PC-3 (cell line): ENCODE results near the gene PRKACA. TPM values are rescaled to one million over a fixed set of nuclear protein-coding genes. Genes with fewer than 3 reads are reported as not detected.

Experiments
- ATAC-seq: fragments of 200-7000 bp; cut with Tn5 transposase; 2 replicates; pipeline ENCODE4 v1.9.1; 2020; ENCODE audit warnings: mild to moderate bottlenecking, moderate library complexity
- BruUV-seq: library from RNA; stranded (reverse); fragments of 400-500 nt; replicated peaks from 2 replicates; lab custom pipeline; 2021; lab: Mats Ljungman, UMichigan
- CTCF ChIA-PET: fragments of 300-600 bp; sonication (Branson Sonifier 250); formaldehyde crosslinking; loops from one replicate; lab custom pipeline; 2022; ENCODE audit warnings: antibody characterized with exemption; lab: Charles Lee
- POLR2A ChIA-PET: fragments of 300-600 bp; sonication (Branson Sonifier 250); formaldehyde crosslinking; loops from one replicate; lab custom pipeline; 2022; ENCODE audit warnings: antibody characterized with exemption; ENCODE audit not compliant: unreplicated experiment; lab: Charles Lee
- DNase-seq: peaks from one replicate; pipeline ENCODE4 v3.0.0-alpha.2; 2015
- H2AFZ ChIP-seq: fragments of 300-600 bp; sonication (generic); 2 replicates; pipeline ENCODE4 v1.6.0; 2016; ENCODE audit warnings: antibody characterized with exemption, low read length
- H3F3A ChIP-seq: fragments of 300-600 bp; sonication (generic); one replicate; pipeline ENCODE4 v1.6.0; 2017; ENCODE audit warnings: antibody characterized with exemption, low read length, control low read depth, mild to moderate bottlenecking; ENCODE audit not compliant: unreplicated experiment
- H3K27ac ChIP-seq: fragments of 300-600 bp; sonication (generic); 2 replicates; pipeline ENCODE4 v1.5.1; 2016; ENCODE audit warnings: mild to moderate bottlenecking, low read length
- H3K27me3 ChIP-seq: fragments of 300-600 bp; sonication (generic); 2 replicates; pipeline ENCODE4 v1.6.1; 2016; ENCODE audit warnings: low read length, mixed read lengths
- H3K36me3 ChIP-seq: fragments of 300-600 bp; sonication (generic); 2 replicates; pipeline ENCODE4 v1.6.1; 2016; ENCODE audit warnings: low read depth, mixed run types, low read length, mixed read lengths
- H3K4me1 ChIP-seq: fragments of 300-600 bp; sonication (generic); 2 replicates; pipeline ENCODE4 v1.5.1; 2016; ENCODE audit warnings: low read length; ENCODE audit not compliant: insufficient read depth
- H3K4me2 ChIP-seq: fragments of 300-600 bp; sonication (generic); 2 replicates; pipeline ENCODE4 v1.6.0; 2016; ENCODE audit warnings: low read length
- H3K4me3 ChIP-seq: fragments of 300-600 bp; sonication (generic); 2 replicates; pipeline ENCODE4 v1.5.1; 2016; ENCODE audit warnings: mild to moderate bottlenecking, low read length, mixed read lengths
- H3K79me2 ChIP-seq: fragments of 300-600 bp; sonication (generic); 2 replicates; pipeline ENCODE4 v1.6.1; 2017; ENCODE audit warnings: low read length, mixed read lengths
- H3K9ac ChIP-seq: fragments of 300-600 bp; sonication (generic); 2 replicates; pipeline ENCODE4 v1.6.0; 2016; ENCODE audit warnings: mild to moderate bottlenecking, low read length
- H3K9me2 ChIP-seq: fragments of 300-600 bp; sonication (generic); replicated peaks from 2 replicates; pipeline ENCODE4 v1.6.1; 2016; ENCODE audit warnings: mixed run types, low read length, mixed read lengths
- H3K9me3 ChIP-seq: fragments of 300-600 bp; sonication (generic); 2 replicates; pipeline ENCODE4 v1.6.1; 2016; ENCODE audit warnings: low read length, mixed read lengths
- H4K20me1 ChIP-seq: fragments of 300-600 bp; sonication (generic); 2 replicates; pipeline ENCODE4 v1.6.1; 2016; ENCODE audit warnings: low read length, mixed read lengths
- EZH2 ChIP-seq: fragments of 300-600 bp; sonication (generic); IDR thresholded peaks from one replicate; pipeline ENCODE4 v1.6.1; 2017; ENCODE audit warnings: antibody characterized with exemption, mild to moderate bottlenecking, low read length; ENCODE audit not compliant: unreplicated experiment
- EZH2phosphoT487 ChIP-seq: fragments of 300-600 bp; sonication (generic); IDR thresholded peaks from 2 replicates; pipeline ENCODE4 v1.6.1; 2018; ENCODE audit warnings: mild to moderate bottlenecking, antibody characterized with exemption, low read length, borderline replicate concordance
- intact Hi-C: fragments of 100-400 bp; cut with micrococcal nuclease; formaldehyde crosslinking; loops from 2 replicates; pipeline ENCODE4 v1.9.0; 2023
- total RNA-seq: library from RNA; depleted of rRNA; stranded (reverse); fragments of >200 nt; gene quantifications from 2 replicates; pipeline ENCODE4 v1.2.3, GENCODE V29; 2014
- TF ChIP-seq, protein P1 (sequence below): fragments of 300-600 bp; sonication (generic); conservative IDR thresholded peaks from 2 replicates; pipeline ENCODE4 v1.5.1; 2017; ENCODE audit warnings: antibody characterized with exemption, low read depth, mild to moderate bottlenecking, low read length

The PRKACA gene
- total RNA-seq, 1 experiment from 2014 or later = 50.2 TPM

DNA sequence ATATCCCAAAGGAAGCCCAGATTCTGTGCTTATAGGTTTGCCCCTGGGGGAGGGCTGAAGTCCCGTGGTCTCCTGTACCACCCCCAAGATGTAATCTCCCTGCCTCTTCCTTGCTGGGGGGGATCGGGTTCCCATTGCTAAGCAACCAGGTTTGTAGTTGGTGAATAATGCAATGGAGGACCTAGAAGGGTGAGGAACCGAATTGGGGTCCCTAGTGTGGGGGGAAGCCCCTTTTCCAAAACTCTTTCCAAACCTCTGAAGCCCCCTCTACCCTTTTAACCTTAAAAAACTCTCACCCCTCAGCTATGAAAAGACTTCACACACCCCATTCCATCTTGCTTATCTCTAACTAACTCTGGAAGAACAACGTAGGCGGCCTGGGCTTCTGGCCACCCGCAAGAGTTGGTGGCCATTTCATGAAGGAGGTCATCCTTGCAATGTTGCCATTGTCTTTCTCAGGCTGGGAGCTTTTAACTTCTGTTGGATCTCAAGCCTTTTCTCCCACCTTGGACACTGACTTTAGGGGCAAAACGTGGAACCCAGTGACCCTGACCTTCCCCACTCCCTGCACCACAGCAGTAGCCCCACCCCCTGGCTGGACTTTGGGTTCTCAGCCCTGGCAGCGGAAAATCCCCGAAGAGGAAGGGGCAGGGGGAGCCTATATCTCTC, 56.3 kb downstream of the PRKACA start:
- TF ChIP-seq EZH2 (no peak), EZH2phosphoT487 (no peak)
- TF ChIP-seq, protein P1, sequence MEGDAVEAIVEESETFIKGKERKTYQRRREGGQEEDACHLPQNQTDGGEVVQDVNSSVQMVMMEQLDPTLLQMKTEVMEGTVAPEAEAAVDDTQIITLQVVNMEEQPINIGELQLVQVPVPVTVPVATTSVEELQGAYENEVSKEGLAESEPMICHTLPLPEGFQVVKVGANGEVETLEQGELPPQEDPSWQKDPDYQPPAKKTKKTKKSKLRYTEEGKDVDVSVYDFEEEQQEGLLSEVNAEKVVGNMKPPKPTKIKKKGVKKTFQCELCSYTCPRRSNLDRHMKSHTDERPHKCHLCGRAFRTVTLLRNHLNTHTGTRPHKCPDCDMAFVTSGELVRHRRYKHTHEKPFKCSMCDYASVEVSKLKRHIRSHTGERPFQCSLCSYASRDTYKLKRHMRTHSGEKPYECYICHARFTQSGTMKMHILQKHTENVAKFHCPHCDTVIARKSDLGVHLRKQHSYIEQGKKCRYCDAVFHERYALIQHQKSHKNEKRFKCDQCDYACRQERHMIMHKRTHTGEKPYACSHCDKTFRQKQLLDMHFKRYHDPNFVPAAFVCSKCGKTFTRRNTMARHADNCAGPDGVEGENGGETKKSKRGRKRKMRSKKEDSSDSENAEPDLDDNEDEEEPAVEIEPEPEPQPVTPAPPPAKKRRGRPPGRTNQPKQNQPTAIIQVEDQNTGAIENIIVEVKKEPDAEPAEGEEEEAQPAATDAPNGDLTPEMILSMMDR = no peak
- DNase-seq (no peak), ATAC-seq (no peak)
- no peaks in the 10 kb centered on the region for H3K27me3 ChIP-seq
- ChIA-PET CTCF (interaction anchor here (0.6 kb wide), 2 partner anchors 148 to 196 kb away, joined by 7 to 10 read pairs; no protein-coding TSS in a partner anchor), POLR2A (no interaction called here)
- H3K4me1 ChIP-seq = peaks cover 21% of the 10 kb centered on the region
- H3K27ac ChIP-seq = no peak overlapping the region
- intact Hi-C loops = no loop called here
- H2AFZ ChIP-seq = no peak overlapping the region; the same call in 1 of the 2 replicates
- no peak overlapping the region for H3K4me3 ChIP-seq
- H3K9ac ChIP-seq = no peak overlapping the region
- H3K4me2 ChIP-seq = peak overlapping the region; percentile 60
- no peaks in the 10 kb centered on the region for H3K36me3 ChIP-seq
- no TSS peak for BruUV-seq
- H3F3A ChIP-seq = no peaks in the 10 kb centered on the region
- H3K9me3 ChIP-seq = no peaks in the 10 kb centered on the region
- no peaks in the 10 kb centered on the region for H3K9me2 ChIP-seq
- H4K20me1 ChIP-seq = no peaks in the 10 kb centered on the region
- no peaks in the 10 kb centered on the region for H3K79me2 ChIP-seq

DNA sequence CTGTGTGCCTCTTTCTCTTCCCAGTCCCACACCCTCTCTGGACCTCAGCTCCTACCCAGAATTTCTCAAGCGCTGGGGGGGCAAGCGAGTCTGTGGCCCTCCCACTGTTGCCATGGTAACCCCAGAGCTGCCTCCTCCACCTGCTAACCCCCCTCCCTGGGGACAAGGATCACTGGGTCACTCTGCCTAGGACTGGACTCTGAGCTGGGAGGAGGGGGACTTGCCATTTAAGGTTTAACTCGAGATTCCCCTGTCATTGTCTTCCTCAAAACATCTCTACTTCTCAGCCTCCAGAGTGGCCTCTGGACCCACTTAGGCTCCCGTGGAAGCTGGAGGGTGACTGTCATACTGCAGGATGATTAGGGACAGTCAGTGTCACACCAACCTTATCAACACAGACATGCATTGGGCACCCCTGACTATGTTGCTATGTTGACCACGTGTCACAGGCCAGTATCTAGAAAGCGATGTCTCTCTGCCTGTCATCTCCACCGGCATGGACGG, 57.9 kb downstream of the PRKACA start:
- Histone ChIP-seq H3K27me3 (no peaks in the 10 kb centered on the region), H3F3A (no peaks in the 10 kb centered on the region), H3K79me2 (no peaks in the 10 kb centered on the region), H3K4me3 (no peak overlapping the region), H3K27ac (no peak overlapping the region), H3K4me1 (peaks cover 21% of the 10 kb centered on the region), H3K36me3 (no peaks in the 10 kb centered on the region), H4K20me1 (no peaks in the 10 kb centered on the region), H2AFZ (no peak overlapping the region), H3K4me2 (no peak overlapping the region), H3K9me2 (no peaks in the 10 kb centered on the region), H3K9me3 (no peaks in the 10 kb centered on the region), H3K9ac (no peak overlapping the region)
- CTCF ChIA-PET = interaction anchor here (0.7 to 1.6 kb wide), 3 partner anchors 12 to 185 kb away, joined by 3 to 13 read pairs (median 3); partner anchors contain the start of gene MISP3
- DNase-seq = no peak
- TF ChIP-seq, protein P1 = no peak
- no peak for TF ChIP-seq EZH2
- no peak for TF ChIP-seq EZH2phosphoT487
- intact Hi-C loops = no loop called here
- ATAC-seq = no peak
- POLR2A ChIA-PET = no interaction called here
- BruUV-seq = no TSS peak

DNA sequence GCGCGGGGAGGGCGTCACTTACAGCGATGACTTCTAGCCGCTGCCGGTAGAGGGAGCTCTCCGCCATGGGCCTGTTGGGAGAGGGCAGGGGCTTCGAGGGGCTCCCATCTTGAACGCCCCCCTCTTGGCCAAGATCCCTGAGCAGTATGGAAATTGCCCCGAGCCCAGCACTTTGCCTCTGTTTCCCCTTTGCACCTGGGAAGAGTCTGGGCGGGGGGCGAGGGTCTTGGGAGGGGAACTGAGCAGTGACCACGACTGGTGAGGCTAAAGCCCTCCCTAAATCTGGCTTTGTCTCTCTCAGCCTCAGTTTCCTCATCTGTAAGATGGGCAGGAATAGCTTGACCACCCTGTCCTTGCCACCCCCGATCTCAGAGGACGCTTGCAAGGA, 58.5 kb downstream of the PRKACA start:
- Histone ChIP-seq H3K4me2 (peak overlapping the region; percentile 89), H3K27me3 (no peaks in the 10 kb centered on the region), H3K4me3 (no peak overlapping the region), H3K36me3 (no peaks in the 10 kb centered on the region), H4K20me1 (no peaks in the 10 kb centered on the region), H3F3A (no peaks in the 10 kb centered on the region), H3K9me2 (no peaks in the 10 kb centered on the region), H2AFZ (0 out of 2 replicates have a peak overlapping the region, but pooled peaks have one; percentile 14), H3K27ac (no peak overlapping the region), H3K9me3 (no peaks in the 10 kb centered on the region), H3K9ac (no peak overlapping the region), H3K4me1 (peaks cover 21% of the 10 kb centered on the region), H3K79me2 (no peaks in the 10 kb centered on the region)
- ChIA-PET POLR2A (no interaction called here), CTCF (interaction anchor here (0.5 to 1.6 kb wide), 5 partner anchors 13 to 250 kb away, joined by 3 to 13 read pairs (median 4); partner anchors contain the start of gene MISP3)
- DNase-seq (no peak), ATAC-seq (no peak)
- intact Hi-C loops = no loop called here
- TF ChIP-seq, protein P1 = peak; percentile 94
- TF ChIP-seq EZH2phosphoT487 = no peak
- no TSS peak for BruUV-seq
